Spinal cord (tissue), 10 donors: Measurements from ENCODE around the gene AKAP6. TPM values are rescaled to one million over a fixed set of nuclear protein-coding genes. Genes with fewer than 3 reads are reported as not detected.
"Not testable (repeated sequence)": the region's sequence is repeated elsewhere in the genome, so short reads cannot be mapped to it uniquely, and the experiment has no call there.

Source experiments
- DNase-seq, 6 donors: peaks; one replicate each; pipeline versions ENCODE4 v3.0.0 to v3.0.0-alpha.2; 2013 to 2015; ENCODE audit warnings: low spot score in 6 of 6, low read depth in 4 of 6
- H3K27ac ChIP-seq: one replicate; pipeline ENCODE4 v1.5.1; 2013; ENCODE audit warnings: low read depth, low read length, control low read depth
- H3K27me3 ChIP-seq: one replicate; pipeline ENCODE4 v1.6.1; 2013; ENCODE audit warnings: low read length; ENCODE audit not compliant: control insufficient read depth, insufficient read depth
- H3K36me3 ChIP-seq: one replicate; pipeline ENCODE4 v1.6.1; 2013; ENCODE audit warnings: low read length; ENCODE audit not compliant: control insufficient read depth, insufficient read depth
- H3K4me1 ChIP-seq: one replicate; pipeline ENCODE4 v1.6.1; 2013; ENCODE audit warnings: low read length; ENCODE audit not compliant: control insufficient read depth, insufficient read depth
- H3K4me3 ChIP-seq: one replicate; pipeline ENCODE4 v1.5.1; 2013; ENCODE audit warnings: low read depth, low read length, control low read depth
- H3K9me3 ChIP-seq: one replicate; pipeline ENCODE4 v1.6.1; 2013; ENCODE audit warnings: low read length; ENCODE audit not compliant: control insufficient read depth, insufficient read depth
- WGBS: methylation state at CpG from one replicate; pipeline ENCODE4 v1.1.5; 2013; ENCODE audit warnings: missing lambda C conversion rate; ENCODE audit not compliant: insufficient coverage; 5-methylcytosine and 5-hydroxymethylcytosine counted together
- polyA plus RNA-seq, 2 donors: library from polyadenylated mRNA; unstranded; fragments of 120-200 nt; gene quantifications; one replicate each; pipeline ENCODE4 v1.2.1, GENCODE V29; 2013; ENCODE audit not compliant: insufficient read length in 2 of 2
- total RNA-seq, 2 donors: library from RNA; depleted of rRNA in 1 of 2; stranded (reverse); fragments of 120-200 nt in 1 of 2; fragments of >200 nt in 1 of 2; gene quantifications; one replicate each; pipeline versions ENCODE4 v1.2.3 to v1.2.4, GENCODE V29; 2013 to 2014
- donor health status: healthy.

Gene AKAP6
- total and polyA plus RNA-seq, 4 donors, result 42.6 to 126 (median 78.7) TPM

GRCh38 chr14:32784405-32784804 is 455.3 kb downstream of the AKAP6 start:
- Histone ChIP-seq H3K4me1 (no peaks in the 10 kb centered on the region), H3K27ac (no peak overlapping the region), H3K27me3 (no peaks in the 10 kb centered on the region), H3K4me3 (no peak overlapping the region), H3K9me3 (peaks cover 2% of the 10 kb centered on the region), H3K36me3 (peaks cover 13% of the 10 kb centered on the region)
- DNase-seq, result no peak
- WGBS, result no CpG with 5 or more reads among the region's 3 CpGs

GRCh38 chr14:32785585-32785984 is 456.5 kb downstream of the AKAP6 start:
- Histone ChIP-seq H3K9me3 (peaks cover 2% of the 10 kb centered on the region), H3K27me3 (no peaks in the 10 kb centered on the region), H3K4me3 (no peak overlapping the region), H3K4me1 (no peaks in the 10 kb centered on the region), H3K27ac (no peak overlapping the region), H3K36me3 (peaks cover 14% of the 10 kb centered on the region)
- no peak for DNase-seq
- no CpG with 5 or more reads among the region's 4 CpGs for WGBS

DNA sequence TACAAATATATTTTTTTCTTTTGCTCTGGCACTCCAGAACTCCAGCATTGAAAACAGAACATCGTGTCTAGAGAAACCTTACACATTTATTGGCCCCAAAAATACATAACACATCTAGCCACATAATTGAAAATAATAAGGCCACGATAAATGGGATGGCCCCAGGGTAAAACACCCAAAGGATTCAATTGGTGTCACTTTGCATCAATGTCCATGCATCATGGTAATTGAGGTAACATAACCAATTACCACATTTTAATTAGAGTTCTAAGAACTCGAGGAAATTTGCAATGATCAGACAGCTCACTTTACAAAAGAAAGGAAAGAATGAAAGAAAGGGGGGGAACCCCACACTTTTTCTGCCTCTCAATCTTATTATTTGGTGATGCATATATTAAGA is 457.8 kb downstream of the AKAP6 start:
- H3K36me3 ChIP-seq, result peaks cover 14% of the 10 kb centered on the region
- H3K27ac ChIP-seq, result no peak overlapping the region
- H3K4me1 ChIP-seq, result no peaks in the 10 kb centered on the region
- peaks cover 2% of the 10 kb centered on the region for H3K9me3 ChIP-seq
- peak in 1 of 6 donors; percentile 30 for DNase-seq
- WGBS, result no CpG with 5 or more reads among the region's 3 CpGs
- no peaks in the 10 kb centered on the region for H3K27me3 ChIP-seq
- H3K4me3 ChIP-seq, result no peak overlapping the region

DNA sequence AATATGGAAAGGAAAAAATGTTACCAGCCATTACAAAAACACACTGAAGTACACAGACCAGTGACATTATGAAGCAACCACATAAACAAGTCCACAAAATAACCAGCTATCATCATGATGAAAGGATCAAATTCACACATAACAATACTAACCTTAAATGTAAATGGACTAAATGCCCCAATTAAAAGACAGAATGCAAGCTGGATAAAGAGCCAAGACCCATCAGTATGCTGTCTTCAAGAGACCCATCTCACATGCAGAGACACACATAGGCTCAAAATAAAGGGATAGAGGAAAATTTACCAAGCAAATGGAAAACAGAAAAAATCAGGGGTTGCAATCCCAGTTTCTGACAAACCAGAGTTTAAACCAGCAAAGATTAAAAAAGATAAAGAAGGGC is 463.9 kb downstream of the AKAP6 start:
- H3K4me3 ChIP-seq, DNase-seq, H3K27ac ChIP-seq, H3K27me3 ChIP-seq, H3K9me3 ChIP-seq, H3K4me1 ChIP-seq: not testable (repeated sequence)
- peaks cover 14% of the 10 kb centered on the region for H3K36me3 ChIP-seq

- no peak for DNase-seq
- H3K9me3 ChIP-seq, result peaks cover 14% of the 10 kb centered on the region
- H3K4me1 ChIP-seq, result no peaks in the 10 kb centered on the region
- no peak overlapping the region for H3K4me3 ChIP-seq
- no peak overlapping the region for H3K27ac ChIP-seq
- no peaks in the 10 kb centered on the region for H3K27me3 ChIP-seq
- peaks cover 2% of the 10 kb centered on the region for H3K36me3 ChIP-seq
- WGBS, result no CpG with 5 or more reads among the region's 1 CpG
Observed at GRCh38 chr14:32800320-32800719, 471.2 kb downstream of the AKAP6 start.

DNA sequence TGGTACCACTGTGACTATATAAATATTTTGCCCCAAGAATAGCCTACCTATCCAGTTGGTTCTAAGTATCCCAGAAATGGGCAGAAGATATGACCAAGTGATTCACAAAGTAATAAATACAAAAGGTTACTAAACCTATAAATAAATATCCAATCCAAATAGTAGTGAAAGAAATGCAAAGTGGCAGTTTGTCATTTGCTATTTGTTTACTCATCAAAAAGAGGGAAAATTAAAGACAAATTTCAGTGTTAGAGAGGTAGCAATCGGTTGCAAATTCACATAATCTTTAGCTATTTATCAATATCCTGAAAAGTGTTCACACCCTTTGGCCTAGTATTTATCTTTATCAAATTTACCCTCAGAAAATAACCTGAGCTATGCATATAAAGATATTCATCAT is 473.2 kb downstream of the AKAP6 start:
- H3K27me3 ChIP-seq, result no peaks in the 10 kb centered on the region
- WGBS, result no CpG with 5 or more reads among the region's 1 CpG
- peaks cover 11% of the 10 kb centered on the region for H3K9me3 ChIP-seq
- H3K36me3 ChIP-seq, result peaks cover 2% of the 10 kb centered on the region
- no peaks in the 10 kb centered on the region for H3K4me1 ChIP-seq
- H3K4me3 ChIP-seq, result no peak overlapping the region
- no peak overlapping the region for H3K27ac ChIP-seq
- no peak for DNase-seq

DNA sequence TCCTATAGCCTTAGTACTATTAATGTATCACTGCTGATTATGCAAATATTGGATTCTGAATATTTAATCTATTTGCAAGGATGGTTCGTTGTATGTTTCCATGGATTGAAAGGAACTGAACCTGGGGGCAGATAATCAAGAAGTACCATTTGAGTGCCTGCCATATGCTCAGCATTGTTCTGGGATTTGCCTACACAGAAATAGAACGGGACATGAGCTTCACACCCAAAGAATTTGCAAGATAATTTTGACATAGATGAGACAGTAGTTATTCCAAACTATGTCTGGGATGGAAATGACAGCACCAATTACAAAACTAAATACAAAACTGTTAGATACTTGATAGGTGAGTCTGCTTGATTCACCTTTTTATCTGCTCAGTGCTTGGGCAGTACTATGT is 476.9 kb downstream of the AKAP6 start:
- no CpG with 5 or more reads among the region's 2 CpGs for WGBS
- H3K9me3 ChIP-seq, result peaks cover 6% of the 10 kb centered on the region
- no peaks in the 10 kb centered on the region for H3K27me3 ChIP-seq
- H3K27ac ChIP-seq, result no peak overlapping the region
- DNase-seq, result no peak
- H3K36me3 ChIP-seq, result peaks cover 2% of the 10 kb centered on the region
- H3K4me1 ChIP-seq, result no peaks in the 10 kb centered on the region
- H3K4me3 ChIP-seq, result no peak overlapping the region

GRCh38 chr14:32808644-32809043 is 479.5 kb downstream of the AKAP6 start:
- peak overlapping the region; percentile 41 for H3K27ac ChIP-seq
- H3K9me3 ChIP-seq, result peaks cover 1% of the 10 kb centered on the region

GRCh38 chr14:32809255-32809654 is 480.2 kb downstream of the AKAP6 start:
- peak overlapping the region; percentile 41 for H3K27ac ChIP-seq
- H3K9me3 ChIP-seq, result no peaks in the 10 kb centered on the region
- H3K4me1 ChIP-seq, result no peaks in the 10 kb centered on the region
- no peaks in the 10 kb centered on the region for H3K27me3 ChIP-seq
- DNase-seq, result peak in 2 of 6 donors; percentile 67 to 82
- no peaks in the 10 kb centered on the region for H3K36me3 ChIP-seq
- WGBS, result no CpG with 5 or more reads among the region's 2 CpGs
- no peak overlapping the region for H3K4me3 ChIP-seq

More at GRCh38 chr14:32808644-32809043, 479.5 kb downstream of the AKAP6 start:
- H3K4me1 ChIP-seq, result no peaks in the 10 kb centered on the region
- no peaks in the 10 kb centered on the region for H3K27me3 ChIP-seq
- H3K36me3 ChIP-seq, result peaks cover 2% of the 10 kb centered on the region
- DNase-seq, result peak; percentile 57 to 95 (median 66)
- H3K4me3 ChIP-seq, result peak overlapping the region; percentile 7
- WGBS, result no CpG with 5 or more reads among the region's 4 CpGs

- H3K36me3 ChIP-seq, result no peaks in the 10 kb centered on the region
- no peak for DNase-seq
- no peak overlapping the region for H3K27ac ChIP-seq
- H3K27me3 ChIP-seq, result no peaks in the 10 kb centered on the region
- no peak overlapping the region for H3K4me3 ChIP-seq
- H3K4me1 ChIP-seq, result no peaks in the 10 kb centered on the region
- WGBS, result no CpG with 5 or more reads among the region's 4 CpGs
- H3K9me3 ChIP-seq, result no peaks in the 10 kb centered on the region
Observed at GRCh38 chr14:32813401-32813800, 484.3 kb downstream of the AKAP6 start.
